ENCODE data around the gene SOX18.

- TF ChIP-seq CTCF (IDR thresholded peaks at IDR 0.05): no peak
- no peak for TF ChIP-seq POLR2A (IDR thresholded peaks at IDR 0.05; ENCODE audit: low read depth)
- TF ChIP-seq POLR2AphosphoS5 (IDR thresholded peaks at IDR 0.05): no peak
Observed at GRCh38 chr20:64037498-64038213, 11.8 kb downstream of the SOX18 start.
